Activated T-cell treated with anti-CD3 and anti-CD28 coated beads, Interleukin-2, amount 50 U/mL, for 24 hours (primary cell): ENCODE data around the gene TNFSF15.

ENCODE experiments used
- DNase-seq: peaks from one replicate; pipeline ENCODE4 v3.0.0-alpha.2; 2020
- H3K27ac Mint-ChIP-seq: 2 replicates; pipeline ENCODE4 v1.8.0; 2020; ENCODE audit warnings: mild to moderate bottlenecking, mixed read lengths
- H3K27me3 Mint-ChIP-seq: 2 replicates; pipeline ENCODE4 v1.8.0; 2020; ENCODE audit warnings: mixed read lengths
- H3K36me3 Mint-ChIP-seq: 2 replicates; pipeline ENCODE4 v1.8.0; 2020; ENCODE audit warnings: low read depth, mixed read lengths
- H3K4me1 Mint-ChIP-seq: 2 replicates; pipeline ENCODE4 v1.8.0; 2020; ENCODE audit warnings: low read depth, mixed read lengths
- H3K4me3 Mint-ChIP-seq: 2 replicates; pipeline ENCODE4 v1.8.0; 2020; ENCODE audit warnings: mild to moderate bottlenecking, moderate library complexity, mixed read lengths
- H3K9me3 Mint-ChIP-seq: 2 replicates; pipeline ENCODE4 v1.8.0; 2020; ENCODE audit warnings: mixed read lengths

TNFSF15 gene

DNA sequence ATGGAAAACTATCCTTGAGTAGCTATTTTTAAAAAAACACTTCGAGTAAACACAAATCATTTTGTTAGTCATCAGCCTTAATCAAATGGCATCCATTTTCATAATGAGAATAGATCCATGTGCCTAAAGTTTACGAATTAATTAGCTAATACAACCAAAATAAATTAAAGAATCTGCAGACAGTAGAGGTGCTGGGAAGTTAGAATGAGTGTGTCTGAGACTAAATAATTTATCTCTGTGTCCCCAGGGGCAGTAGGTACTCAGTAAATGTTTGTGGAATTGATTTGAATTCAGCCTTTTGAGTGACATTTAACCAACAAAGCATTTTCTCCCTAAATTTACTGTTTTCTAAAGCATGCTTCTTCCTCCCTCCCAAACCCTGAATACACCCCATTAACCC is 18.6 kb downstream of the TNFSF15 start:
- H3K27me3 Mint-ChIP-seq, result no peaks in the 10 kb centered on the region
- no peaks in the 10 kb centered on the region for H3K9me3 Mint-ChIP-seq
- no peak for DNase-seq
- no peaks in the 10 kb centered on the region for H3K36me3 Mint-ChIP-seq
- no peak overlapping the region for H3K27ac Mint-ChIP-seq
- H3K4me1 Mint-ChIP-seq, result no peaks in the 10 kb centered on the region
- H3K4me3 Mint-ChIP-seq, result no peak overlapping the region

DNA sequence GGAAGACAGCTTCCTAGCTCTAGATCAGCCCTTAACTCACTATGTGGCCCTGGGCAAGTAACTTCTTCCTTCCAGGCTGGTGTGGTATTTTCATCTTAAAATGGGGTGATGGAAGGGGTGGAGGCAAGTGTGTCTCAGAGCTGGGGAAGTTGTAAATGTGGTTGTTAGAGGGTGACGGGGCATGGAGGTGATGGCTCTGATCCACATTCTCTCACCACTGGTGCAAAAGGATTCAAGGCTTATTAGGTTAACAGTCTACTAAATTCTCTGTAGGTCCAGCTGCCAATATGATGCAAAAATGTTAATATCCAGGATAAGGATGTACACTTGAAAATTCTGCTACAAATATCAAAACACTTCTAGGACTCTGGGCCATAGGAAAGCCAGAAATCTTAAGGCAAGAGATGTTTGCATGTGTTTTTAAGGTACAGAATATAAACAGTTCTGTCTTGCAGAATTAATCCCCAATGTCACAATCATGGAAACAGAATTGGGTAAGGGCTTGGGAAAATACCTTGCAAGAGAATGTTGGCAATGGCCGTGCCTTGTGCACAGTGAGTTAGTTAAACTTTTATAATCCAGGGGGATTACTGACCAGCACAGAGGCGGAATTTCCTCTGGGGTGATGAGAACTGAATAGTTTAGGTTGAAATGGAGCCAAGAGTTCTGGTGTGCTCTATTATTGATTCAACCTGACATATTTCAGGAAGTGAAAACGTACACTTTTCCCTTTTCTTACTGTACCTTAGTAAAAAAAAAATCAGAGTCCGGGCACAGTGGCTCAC is 19.8 kb downstream of the TNFSF15 start:
- DNase-seq, result no peak
- H3K36me3 Mint-ChIP-seq, result no peaks in the 10 kb centered on the region
- H3K27ac Mint-ChIP-seq, result no peak overlapping the region
- no peaks in the 10 kb centered on the region for H3K9me3 Mint-ChIP-seq
- no peak overlapping the region for H3K4me3 Mint-ChIP-seq
- no peaks in the 10 kb centered on the region for H3K27me3 Mint-ChIP-seq
- no peaks in the 10 kb centered on the region for H3K4me1 Mint-ChIP-seq

DNA sequence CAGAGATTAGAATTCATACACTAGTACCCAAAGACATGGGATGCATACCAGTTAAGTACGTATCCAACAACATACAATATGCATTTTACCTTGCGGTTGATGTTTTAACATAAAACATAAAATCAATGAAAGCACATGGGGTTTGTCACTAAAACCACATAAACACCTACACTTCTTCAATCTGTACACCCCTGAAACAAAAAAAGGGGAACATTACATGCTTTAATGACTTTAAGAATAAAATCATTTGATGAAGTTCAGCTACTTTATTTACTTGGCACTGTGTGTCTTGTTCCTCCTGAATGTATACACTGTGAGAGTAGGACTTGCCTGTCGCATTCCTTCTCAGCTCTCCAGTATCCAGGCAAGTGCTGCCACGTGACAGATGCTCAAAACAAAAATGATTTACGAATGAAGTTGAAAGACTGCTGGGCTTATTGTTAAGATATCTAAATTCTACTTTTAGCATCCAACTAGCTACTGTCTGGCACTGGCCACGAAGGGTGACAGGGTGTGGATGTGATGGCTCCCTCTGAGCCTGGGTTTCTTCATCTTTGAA is 21.0 kb downstream of the TNFSF15 start:
- Mint-ChIP-seq H3K4me3 (no peak overlapping the region), H3K36me3 (no peaks in the 10 kb centered on the region), H3K4me1 (no peaks in the 10 kb centered on the region), H3K27me3 (no peaks in the 10 kb centered on the region), H3K9me3 (no peaks in the 10 kb centered on the region), H3K27ac (no peak overlapping the region)
- DNase-seq, result no peak

DNA sequence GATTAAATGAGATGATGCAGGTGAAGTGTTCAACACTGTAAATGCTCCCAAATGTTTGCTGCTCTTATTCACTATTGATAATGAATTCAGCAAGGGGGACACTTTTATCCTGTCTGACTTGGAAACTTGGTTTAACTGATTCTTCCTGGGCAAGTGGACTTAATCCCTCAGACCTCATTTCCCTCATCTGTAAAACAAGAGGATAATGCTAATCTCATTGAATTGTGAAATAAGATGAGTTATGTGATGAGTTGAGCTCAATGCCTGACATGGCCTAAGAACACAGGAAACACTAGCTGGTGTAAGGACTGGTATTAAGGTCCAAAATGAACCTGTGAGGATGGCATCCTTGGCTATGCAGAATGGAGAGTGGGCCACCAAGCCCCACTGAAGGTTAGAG is 23.3 kb downstream of the TNFSF15 start:
- peaks cover 7% of the 10 kb centered on the region for H3K4me1 Mint-ChIP-seq

DNA sequence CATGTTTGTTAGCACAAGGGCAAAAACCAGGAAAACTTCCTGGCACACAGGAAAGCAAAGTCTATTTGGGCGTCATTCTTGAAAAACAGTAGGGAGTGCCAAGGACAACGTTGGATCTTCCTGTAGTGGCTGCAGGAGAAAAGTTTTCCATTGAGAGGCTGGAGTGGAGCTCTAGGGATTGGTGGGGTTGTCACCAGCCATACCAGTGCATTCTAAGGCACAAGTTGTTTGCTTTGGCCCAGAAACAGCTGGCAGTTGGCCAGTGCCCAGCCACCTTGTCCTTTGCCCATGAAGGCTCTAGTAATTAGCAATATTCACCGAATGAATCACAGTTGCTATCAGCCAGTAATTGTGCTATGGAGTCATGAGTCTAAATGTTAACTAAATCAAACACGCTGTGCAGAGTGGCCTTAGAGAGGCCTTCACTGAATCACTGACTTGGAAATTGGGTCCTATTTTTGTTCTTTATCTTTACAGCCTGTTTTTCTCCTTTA is 26.4 kb downstream of the TNFSF15 start:
- DNase-seq, result no peak
- Mint-ChIP-seq H3K9me3 (no peaks in the 10 kb centered on the region), H3K4me1 (peaks cover 30% of the 10 kb centered on the region), H3K27ac (no peak overlapping the region), H3K27me3 (no peaks in the 10 kb centered on the region), H3K36me3 (no peaks in the 10 kb centered on the region), H3K4me3 (no peak overlapping the region)

More for the DNA sequence above, 23.3 kb downstream of the TNFSF15 start:
- no peak for DNase-seq
- Mint-ChIP-seq H3K36me3 (no peaks in the 10 kb centered on the region), H3K9me3 (no peaks in the 10 kb centered on the region), H3K27me3 (no peaks in the 10 kb centered on the region), H3K27ac (no peak overlapping the region), H3K4me3 (no peak overlapping the region)

DNA sequence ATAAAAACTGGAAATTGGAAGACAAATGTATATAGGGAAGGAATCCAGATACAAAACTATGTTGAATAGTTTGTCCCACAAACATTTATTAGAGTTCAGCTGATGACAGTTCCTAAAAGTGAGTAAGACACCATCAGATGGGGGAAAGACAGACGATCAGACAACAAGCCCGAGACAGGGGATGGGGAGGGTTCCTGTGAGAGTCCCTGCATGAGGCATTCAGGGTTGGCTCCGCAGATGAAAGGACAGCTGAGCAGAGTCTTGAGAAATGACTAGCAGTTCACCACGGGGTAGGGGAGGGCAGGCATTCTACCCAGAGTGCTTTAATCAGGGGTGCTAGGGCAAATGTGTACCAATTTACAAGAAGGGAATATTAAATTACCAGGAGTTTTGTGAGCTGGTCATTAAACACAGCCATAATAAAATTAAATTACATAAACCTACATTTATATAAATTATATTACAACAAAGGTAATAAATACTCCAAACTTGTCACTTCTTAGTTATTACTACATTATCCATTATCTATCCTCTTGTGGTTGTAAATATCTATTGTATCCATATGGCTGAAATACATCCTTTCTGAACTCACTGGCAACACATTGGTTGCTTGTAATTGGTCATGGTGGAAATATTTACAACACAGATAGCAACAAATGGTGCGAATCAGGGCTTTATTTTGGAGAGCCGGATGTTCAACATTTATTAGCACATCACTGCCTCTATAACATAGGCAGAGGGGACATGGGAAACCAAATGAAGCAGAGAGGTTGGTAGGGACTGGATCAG is 27.8 kb downstream of the TNFSF15 start:
- peaks cover 34% of the 10 kb centered on the region for H3K4me1 Mint-ChIP-seq
- no peaks in the 10 kb centered on the region for H3K9me3 Mint-ChIP-seq
- no peaks in the 10 kb centered on the region for H3K36me3 Mint-ChIP-seq
- no peak overlapping the region for H3K27ac Mint-ChIP-seq
- DNase-seq, result peak; percentile 47
- no peak overlapping the region for H3K4me3 Mint-ChIP-seq
- no peaks in the 10 kb centered on the region for H3K27me3 Mint-ChIP-seq

DNA sequence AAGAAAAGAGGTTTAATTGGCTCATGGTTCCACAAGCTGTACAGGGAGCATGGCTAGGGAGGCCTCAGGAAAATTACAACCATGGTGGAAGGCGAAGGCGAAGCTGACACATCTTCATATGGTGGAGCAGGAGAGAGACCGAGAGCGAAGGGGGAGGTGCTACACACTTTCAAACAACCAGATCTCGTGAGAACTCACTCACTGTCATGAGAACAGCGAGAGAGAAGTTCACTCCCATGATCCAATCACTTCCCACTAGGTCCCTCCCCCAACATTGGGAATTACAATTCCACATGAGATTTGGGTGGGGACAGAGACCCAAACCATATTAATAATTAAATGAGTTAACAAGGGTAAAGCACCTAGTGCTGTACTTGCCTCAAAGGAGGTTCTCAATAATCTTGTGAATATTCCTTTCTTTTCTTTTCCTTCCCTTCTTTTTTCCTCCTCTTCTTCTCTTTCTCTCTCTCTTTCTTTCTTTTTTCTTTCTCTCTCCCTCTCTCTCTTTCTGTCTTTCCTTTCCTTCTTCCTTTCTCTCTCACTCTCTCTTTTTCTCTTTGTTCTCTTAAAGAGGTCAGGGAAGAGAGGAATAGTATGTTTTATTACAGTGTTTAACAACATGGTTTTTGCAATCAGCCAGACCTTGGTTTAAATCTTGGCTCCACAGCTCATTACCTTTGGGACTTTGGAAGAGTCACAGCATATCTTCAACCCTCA is 29.0 kb downstream of the TNFSF15 start:
- Mint-ChIP-seq H3K36me3 (no peaks in the 10 kb centered on the region), H3K27ac (no peak overlapping the region), H3K27me3 (no peaks in the 10 kb centered on the region), H3K4me1 (peaks cover 34% of the 10 kb centered on the region), H3K9me3 (no peaks in the 10 kb centered on the region), H3K4me3 (no peak overlapping the region)
- no peak for DNase-seq

DNA sequence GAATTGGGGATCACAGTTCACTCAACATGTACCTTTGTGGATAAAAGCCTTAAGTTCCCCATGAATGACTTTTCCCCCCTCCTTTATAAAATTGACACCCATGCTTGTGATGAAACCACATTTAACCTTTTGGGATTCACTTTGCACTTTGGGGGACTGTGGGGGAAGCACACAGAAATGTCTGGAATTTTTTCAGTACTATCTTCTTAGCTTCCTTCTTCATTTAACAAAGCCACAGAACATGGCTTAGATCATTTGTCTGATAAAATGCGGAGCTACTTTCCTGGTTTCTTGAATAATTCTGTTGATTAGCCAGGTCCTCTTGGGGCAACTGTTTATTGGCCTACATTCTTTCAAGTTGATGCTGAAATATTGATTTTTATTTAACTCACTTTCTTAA is 29.9 kb downstream of the TNFSF15 start:
- no peak overlapping the region for H3K27ac Mint-ChIP-seq
- no peaks in the 10 kb centered on the region for H3K9me3 Mint-ChIP-seq
- no peaks in the 10 kb centered on the region for H3K27me3 Mint-ChIP-seq
- no peaks in the 10 kb centered on the region for H3K36me3 Mint-ChIP-seq
- DNase-seq, result no peak
- no peak overlapping the region for H3K4me3 Mint-ChIP-seq
- H3K4me1 Mint-ChIP-seq, result peaks cover 34% of the 10 kb centered on the region

DNA sequence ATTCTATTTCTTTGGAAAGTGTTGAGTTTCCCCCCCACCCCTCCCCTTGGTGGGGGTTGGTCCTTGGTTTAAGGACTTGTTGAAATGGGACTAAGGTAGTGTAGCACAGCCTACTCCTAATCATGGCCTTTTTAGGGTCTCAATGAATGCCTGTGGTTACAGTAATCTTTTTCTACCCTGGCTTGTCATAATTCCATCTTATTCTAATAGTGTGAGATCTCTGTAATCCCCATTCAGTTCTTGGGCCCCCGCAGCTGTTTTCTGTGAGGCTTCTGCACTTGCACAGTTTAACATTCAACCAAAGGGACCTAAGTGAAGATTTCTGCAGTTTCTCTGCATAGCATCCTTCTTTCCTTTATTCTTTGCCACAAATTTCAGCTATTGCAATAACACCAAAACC is 30.7 kb downstream of the TNFSF15 start:
- no peaks in the 10 kb centered on the region for H3K36me3 Mint-ChIP-seq
- H3K27ac Mint-ChIP-seq, result no peak overlapping the region
- no peaks in the 10 kb centered on the region for H3K9me3 Mint-ChIP-seq
- H3K4me1 Mint-ChIP-seq, result peaks cover 34% of the 10 kb centered on the region
- no peaks in the 10 kb centered on the region for H3K27me3 Mint-ChIP-seq
- no peak overlapping the region for H3K4me3 Mint-ChIP-seq
- DNase-seq, result no peak

DNA sequence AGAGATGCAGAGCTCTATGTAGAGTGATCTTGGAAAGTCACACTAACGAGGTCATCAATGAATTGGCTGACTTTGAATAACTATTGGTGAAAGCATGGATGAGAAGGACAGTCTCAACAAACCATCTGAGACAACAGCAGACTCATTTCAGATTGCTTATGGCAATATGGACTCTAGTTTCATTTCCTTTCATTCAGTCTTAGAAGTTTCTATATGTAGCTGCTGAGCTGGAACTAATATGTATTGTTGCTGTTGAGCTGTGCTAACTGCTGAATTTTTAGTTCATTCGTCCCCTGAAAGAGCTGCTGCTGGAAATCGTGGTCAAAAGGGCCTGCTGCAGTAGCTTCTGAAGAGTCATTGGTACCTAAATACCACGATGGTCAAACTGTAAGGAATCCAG is 31.3 kb downstream of the TNFSF15 start:
- Mint-ChIP-seq H3K4me3 (no peak overlapping the region), H3K4me1 (peaks cover 34% of the 10 kb centered on the region), H3K9me3 (no peaks in the 10 kb centered on the region), H3K27me3 (no peaks in the 10 kb centered on the region), H3K27ac (no peak overlapping the region), H3K36me3 (no peaks in the 10 kb centered on the region)
- no peak for DNase-seq

DNA sequence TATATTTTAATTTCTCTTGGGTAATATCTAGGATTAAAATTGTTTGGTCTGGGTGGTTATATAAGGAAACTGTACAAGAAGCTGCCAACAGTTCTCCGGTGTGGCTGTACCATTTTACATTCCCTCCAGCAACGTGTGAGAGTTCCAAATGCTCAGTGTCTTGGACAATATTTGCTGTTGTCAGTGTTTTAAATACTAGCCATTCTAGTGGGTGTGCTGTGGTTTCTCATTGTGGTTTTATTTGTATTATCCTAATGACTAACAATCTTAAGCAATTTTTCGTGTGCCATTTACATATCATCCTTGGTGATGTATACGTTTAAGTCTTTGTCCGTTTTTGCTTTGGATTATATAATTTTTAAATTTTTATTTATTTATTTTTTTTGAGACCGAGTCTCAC is 34.0 kb downstream of the TNFSF15 start:
- Mint-ChIP-seq H3K36me3 (no peaks in the 10 kb centered on the region), H3K27me3 (no peaks in the 10 kb centered on the region), H3K4me3 (no peak overlapping the region), H3K4me1 (peaks cover 23% of the 10 kb centered on the region), H3K9me3 (no peaks in the 10 kb centered on the region), H3K27ac (no peak overlapping the region)
- no peak for DNase-seq

DNA sequence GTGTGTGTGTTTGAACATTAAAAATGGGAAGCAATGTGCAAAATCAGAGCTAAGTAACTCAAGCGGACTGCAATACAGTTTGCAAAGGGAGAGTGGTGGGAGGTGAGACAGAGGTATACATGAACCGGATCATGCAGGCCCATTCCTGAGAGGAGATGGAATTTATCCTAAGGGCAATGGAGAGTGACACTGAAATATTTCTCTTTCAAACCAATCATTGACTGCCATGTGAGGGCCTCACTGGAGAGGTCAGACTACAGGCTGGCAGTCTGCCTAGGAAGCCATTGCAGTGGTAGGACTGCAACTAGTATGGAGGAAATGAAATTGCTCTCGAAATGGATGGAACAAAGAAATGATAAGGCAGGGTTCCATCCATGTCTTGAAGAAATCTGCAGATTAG is 34.8 kb downstream of the TNFSF15 start:
- H3K27ac Mint-ChIP-seq, result no peak overlapping the region
- peaks cover 18% of the 10 kb centered on the region for H3K4me1 Mint-ChIP-seq
- H3K4me3 Mint-ChIP-seq, result no peak overlapping the region
- no peaks in the 10 kb centered on the region for H3K9me3 Mint-ChIP-seq
- no peaks in the 10 kb centered on the region for H3K36me3 Mint-ChIP-seq
- no peak for DNase-seq
- H3K27me3 Mint-ChIP-seq, result no peaks in the 10 kb centered on the region

DNA sequence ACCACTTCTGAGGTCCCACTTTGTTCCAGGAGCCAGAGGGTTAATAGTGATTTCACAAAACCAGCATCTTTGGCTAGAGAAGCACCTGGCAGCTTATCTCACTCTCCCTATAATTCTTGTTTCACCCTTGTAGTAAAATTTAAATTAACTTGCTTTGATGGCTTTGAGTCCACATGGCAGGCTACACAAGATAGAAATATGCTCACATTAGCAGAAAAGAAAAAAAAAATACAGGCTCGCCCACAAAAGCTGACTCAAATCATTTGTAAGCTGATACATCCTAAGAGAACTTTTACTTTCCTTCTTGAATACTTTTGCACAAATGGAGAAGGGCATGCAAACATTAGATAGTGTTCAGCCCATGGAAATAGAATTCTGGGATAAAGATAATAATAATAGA is 36.2 kb downstream of the TNFSF15 start:
- no peaks in the 10 kb centered on the region for H3K27me3 Mint-ChIP-seq
- H3K27ac Mint-ChIP-seq, result no peak overlapping the region
- H3K4me1 Mint-ChIP-seq, result peaks cover 6% of the 10 kb centered on the region
- H3K9me3 Mint-ChIP-seq, result no peaks in the 10 kb centered on the region
- no peak overlapping the region for H3K4me3 Mint-ChIP-seq
- no peak for DNase-seq
- no peaks in the 10 kb centered on the region for H3K36me3 Mint-ChIP-seq

DNA sequence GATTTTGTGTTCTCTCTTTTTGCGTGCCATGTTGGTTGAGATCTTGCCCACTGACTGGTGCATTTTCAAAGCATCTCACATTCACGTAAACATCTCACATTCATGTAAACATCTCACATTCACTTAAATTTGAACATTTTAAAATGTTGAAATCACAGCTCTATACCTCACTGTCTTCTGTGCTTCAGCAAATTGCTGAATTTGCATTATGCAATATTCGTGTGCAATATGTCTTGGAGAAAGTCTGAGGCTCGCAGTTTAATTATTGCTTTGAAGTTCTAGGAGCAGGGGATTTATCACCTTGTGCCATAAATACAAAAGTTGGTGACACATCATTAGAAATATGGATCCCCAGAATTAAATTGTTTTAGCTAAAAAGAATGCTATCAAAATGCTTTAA is 42.6 kb downstream of the TNFSF15 start:
- DNase-seq, result no peak
- Mint-ChIP-seq H3K27ac (no peak overlapping the region), H3K4me3 (no peak overlapping the region), H3K27me3 (no peaks in the 10 kb centered on the region), H3K9me3 (peaks cover 4% of the 10 kb centered on the region), H3K4me1 (no peaks in the 10 kb centered on the region), H3K36me3 (no peaks in the 10 kb centered on the region)
